KG1 (cell line): Measurements from ENCODE around the gene BACE2.
"Not testable (repeated sequence)": the region's sequence is repeated elsewhere in the genome, so short reads cannot be mapped to it uniquely, and the experiment has no call there.

Experiments
- DNase-seq: peaks from one replicate; lab custom pipeline; 2025; lab: John Stamatoyannopoulos, UW

Gene BACE2

DNA sequence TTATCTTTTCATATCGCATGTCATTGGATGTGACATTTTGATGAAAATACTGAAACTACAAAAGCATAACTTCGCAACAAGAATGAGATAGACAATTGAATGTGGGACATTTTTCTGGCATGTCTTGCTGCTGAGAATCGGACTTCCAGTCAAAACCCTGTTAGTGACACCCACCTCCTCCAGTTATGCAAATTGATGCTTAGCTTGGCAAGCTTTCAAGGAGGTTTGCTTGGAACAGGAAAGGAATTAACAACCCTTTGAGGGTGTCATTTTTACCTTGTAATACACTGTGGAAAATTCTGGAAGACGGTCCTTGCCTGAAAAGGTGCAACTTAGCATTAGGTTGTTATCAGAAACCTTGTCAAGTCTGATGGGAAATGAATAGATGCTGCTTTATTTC, 109.9 kb downstream of the BACE2 start:
- DNase-seq = no peak

DNA sequence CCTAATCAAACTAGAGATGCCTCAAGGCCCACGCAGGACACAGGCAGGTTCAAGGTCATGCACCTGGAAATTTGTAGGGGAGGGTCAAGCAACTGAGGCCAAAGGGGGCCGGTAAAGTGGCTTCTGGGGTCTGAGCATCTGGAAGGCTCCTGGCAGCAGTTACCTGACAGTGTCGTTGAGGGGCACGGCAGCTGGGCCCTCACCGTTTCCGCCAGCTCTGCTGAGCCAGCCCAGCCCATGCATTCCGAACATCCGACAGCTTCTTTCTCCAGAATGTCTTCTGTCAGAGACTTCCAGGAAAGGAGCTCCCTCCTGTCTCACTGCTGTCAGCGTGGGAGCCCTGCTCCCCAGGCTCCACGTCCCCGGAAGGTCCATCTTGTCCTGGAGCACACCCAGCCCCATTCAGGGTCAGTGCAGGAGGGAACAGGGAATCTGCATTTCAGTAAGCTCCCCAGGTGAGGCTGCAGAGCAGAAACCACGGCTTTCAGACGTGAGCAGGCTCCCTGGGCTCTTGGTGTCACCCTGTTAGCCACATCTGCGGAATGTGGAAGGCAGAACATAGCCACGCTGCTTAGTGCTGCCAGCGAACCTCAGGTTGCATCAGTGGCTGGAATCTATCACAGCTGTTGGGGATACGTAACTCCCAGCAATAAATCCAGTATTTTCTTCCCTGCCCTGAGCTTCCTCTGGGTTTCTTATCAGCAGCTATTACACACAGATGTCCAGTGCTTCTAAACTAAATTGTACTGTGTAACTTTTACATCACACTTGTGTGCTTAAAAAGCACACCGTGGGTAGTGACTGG, 112.4 kb downstream of the BACE2 start:
- DNase-seq = no peak

DNA sequence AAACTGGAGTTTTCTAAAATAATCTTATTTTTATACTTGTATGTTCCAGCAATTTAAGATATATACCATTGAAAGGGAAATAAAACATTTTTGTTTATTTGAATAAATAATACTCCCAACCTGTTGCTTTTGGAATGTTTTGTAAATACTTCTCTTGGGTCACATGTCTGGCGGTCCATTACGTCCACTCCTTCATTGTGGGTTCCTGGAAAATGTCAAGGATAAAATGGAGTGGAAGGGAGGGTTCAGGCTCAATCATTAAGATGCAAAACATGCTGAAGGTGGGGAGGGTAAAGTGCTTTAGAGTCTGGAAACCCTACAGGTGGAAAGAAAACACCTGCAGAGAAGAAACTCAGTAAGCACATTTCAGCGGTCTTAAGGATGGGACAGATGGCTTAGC, 114.5 kb downstream of the BACE2 start:
- DNase-seq = no peak

- peak; percentile 29 for DNase-seq
Measured at GRCh38 chr21:41283211-41283818, 115.4 kb downstream of the BACE2 start.

- DNase-seq = no peak
Measured at GRCh38 chr21:41289431-41289830, 121.5 kb downstream of the BACE2 start.

DNA sequence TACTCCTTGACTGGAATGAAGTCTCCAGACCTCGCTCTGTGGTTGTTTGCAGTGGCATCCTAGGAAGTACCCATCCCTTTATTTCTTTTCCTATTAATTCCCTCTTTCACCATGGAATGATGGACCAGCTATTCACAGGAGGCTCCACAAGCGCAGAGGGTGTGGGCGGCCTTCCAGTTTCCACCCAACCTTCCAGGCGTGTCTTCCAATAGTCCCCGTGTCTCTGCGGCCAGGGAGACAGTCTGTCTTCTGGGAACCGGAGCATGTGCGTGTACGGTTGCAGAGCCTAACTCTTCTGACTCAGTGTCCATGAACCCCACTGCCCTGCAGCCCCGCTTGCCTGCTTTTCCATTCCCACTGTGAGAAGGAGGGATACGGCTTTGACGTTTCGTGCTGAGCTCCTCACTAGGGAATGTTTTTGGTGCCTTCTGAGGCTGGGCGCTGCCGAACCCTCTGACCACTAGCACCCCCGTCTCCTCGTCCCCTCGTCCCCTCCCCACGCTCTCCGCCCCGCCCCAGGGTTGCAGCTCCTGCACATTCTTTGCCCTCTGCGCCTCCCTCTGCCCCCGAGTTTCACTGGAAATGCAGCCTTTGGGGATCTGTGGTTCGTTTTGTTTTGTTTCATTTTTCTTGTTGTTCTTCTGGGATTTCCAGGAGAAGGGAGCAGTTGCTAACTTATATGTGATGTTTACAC, 122.3 kb downstream of the BACE2 start:
- no peak for DNase-seq

GRCh38 chr21:41294548-41295231, 126.7 kb downstream of the BACE2 start:
- DNase-seq = no peak

DNA sequence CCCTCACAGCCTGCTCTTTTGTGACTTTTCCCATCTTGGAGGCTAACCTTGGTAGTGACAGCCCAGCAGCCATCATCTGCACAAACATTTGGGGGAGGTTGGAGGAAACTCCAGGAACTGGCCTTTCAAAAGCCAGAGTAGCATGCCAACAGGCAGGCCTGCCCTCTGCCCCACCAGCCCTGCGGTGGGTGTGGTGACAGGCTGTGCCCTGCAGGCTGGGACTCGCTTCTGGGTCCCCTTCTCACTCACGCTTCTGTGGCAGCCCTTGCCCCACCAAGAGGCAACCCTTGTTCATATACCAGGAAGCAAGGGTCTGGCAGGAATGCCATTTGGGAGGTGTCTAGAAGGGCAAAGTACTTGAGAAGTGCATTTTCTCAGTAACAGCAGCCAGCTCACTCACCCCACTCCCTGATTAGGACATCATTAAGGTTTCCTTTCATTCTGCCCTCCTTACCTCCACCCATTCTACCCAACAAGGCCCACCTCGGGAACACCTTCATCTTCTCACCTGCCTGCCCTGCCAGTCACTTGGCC, 127.8 kb downstream of the BACE2 start:
- DNase-seq = no peak

GRCh38 chr21:41302976-41303375, 135.0 kb downstream of the BACE2 start:
- no peak for DNase-seq

- DNase-seq = no peak
Measured at GRCh38 chr21:41304068-41304720, 136.2 kb downstream of the BACE2 start.

GRCh38 chr21:41307219-41307618, 139.3 kb downstream of the BACE2 start:
- no peak for DNase-seq

- not testable (repeated sequence) for DNase-seq
Measured at GRCh38 chr21:41313285-41314164, 145.6 kb downstream of the BACE2 start.

GRCh38 chr21:41315726-41316125, 147.8 kb downstream of the BACE2 start:
- DNase-seq = no peak

DNA sequence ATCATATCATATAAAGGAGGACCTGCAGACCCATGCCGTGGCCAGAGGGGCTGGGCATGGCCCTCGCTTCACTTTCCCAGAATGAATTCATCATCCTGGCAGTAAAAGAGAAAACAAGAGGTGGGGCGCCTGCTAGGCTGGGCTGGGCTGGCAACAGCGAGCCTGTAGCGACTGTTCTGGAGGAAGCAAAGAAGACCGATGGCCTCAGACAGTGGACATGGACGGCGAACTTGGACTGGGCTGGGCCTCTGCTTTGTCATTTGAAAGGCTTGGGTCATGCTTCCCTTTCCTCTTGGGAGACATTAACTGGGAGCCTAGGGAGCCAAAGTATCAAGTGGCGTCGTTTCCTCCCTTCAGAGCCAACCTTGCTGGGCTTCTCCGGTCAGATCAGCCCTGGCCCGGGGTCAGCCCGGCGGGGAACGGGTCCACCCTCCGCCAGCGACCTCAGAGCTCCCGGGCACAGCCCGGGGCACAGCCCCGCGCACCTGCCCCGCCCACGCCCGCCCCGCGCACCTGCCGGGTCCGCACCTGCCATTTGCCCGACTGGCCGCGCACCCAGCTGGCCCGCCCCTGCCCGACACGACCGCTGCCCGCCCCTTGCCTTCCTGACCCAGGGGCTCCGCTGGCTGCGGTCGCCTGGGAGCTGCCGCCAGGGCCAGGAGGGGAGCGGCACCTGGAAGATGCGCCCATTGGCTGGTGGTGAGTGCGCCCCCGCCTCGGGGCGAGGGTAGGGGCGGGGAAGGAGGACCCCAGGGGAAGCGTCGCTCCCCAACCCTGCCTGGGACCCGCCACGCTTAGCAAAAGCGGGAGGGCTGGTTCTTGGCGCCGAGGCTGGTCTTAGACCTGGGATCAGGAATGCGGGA, 148.5 kb downstream of the BACE2 start, which contains the start of gene FAM3B:
Gene FAM3B, plus strand, starts transcription at position 602 of the 863 bp plus-strand sequence. Its CDS starts 79 bp downstream, at position 681.
- DNase-seq = no peak

DNA sequence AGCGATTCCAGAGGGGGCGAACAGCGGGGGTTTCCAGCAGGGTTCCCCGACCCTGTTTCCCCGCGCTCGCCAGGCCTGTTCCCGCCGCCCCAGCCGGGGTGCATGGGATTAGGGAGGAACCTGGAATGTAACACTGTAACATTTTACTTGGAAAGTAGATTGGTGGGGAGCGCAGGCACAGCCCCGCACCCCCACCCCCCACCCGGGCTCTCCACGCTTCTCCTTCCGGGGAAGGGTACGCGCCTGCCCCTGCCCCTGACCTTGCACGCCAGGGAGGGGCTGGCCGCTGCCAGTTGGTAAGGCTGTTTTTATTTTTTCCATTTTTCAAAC, 149.1 kb downstream of the BACE2 start:
- DNase-seq = no peak

- DNase-seq = no peak
Measured at GRCh38 chr21:41317458-41317857, 149.5 kb downstream of the BACE2 start.

DNA sequence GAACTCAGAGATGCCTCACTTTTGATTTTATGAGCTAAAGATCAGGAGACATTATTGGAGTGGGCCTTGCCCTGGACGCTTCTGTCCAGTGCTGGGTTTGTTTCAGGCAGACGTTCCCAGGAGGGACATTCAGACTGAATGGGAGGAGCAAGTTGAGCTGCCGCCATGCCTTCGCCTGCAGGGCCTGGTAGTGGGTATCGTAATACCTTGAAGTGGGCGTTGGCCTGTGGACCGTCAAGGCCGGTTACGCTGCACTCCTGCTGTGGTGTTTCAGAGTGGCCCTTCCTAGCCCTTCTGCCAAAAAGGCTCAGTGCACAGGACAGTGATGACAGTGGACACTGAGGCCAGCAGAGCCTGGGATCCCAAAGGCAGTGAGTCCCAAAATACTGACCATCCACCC, 150.3 kb downstream of the BACE2 start:
- no peak for DNase-seq

DNA sequence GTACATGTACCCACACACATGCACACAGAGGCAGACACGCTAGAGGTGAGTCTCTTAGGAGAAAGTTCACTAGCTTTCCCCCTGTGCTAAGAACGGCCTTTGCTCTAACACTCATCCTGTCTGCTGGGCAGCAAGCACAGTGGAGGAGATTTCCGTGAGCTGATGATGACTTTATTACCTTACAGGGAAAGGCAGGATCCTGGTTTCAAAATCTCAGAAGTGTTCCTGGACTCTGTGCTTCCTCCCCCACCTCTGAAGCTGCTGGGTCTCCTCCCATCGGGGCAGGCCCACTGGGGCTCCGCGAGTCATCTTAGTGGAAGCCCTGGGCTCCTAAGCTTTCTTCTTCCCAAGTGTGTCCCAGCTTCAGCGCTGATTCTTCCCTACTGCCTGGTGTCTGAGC, 151.3 kb downstream of the BACE2 start:
- DNase-seq = no peak

DNA sequence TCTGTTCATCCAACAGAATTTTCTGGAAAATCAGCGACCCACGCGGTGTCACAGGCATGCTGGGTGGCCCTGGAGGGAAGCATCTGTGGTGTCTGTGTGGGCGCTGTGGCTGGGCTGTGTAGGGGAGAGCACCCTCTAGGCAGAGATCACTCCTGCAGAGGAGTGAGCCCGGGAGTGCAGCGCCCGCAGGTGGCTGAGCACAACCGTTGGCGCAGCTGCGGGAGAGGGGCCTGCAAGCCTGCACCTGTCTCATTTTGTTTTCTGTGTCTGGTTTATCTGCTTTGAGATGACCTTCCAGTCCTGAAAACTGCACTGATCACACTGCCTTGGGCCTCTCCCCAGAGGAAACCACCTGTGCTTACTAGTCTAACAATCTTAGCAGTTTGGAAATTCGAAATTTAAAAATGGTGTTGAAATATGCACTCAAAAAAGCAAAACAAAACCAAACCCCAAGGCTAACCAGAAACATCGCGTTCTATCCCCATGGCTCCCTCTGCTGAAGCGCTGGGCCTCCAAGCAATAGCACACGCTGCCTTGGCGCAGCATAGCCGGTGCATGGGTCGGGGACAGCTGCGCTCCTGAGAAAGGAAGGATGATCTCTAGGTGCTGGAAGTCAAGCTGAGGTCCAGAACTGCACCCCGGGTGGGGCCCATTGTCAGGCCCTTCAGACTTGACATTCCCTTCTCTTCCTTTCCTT, 153.4 kb downstream of the BACE2 start:
- DNase-seq = no peak
